H54 (cell line): ENCODE measurements around the gene NFE2L1.
A peak's percentile ranks its signal among the peaks of the same experiment; 100 is the strongest.
"Not testable (repeated sequence)": the region's sequence is repeated elsewhere in the genome, so short reads cannot be mapped to it uniquely, and the experiment has no call there.

ENCODE experiments used
- DNase-seq: peaks from one replicate; pipeline ENCODE4 v3.0.0; 2011; ENCODE audit warnings: low spot score, mixed read lengths; ENCODE audit not compliant: insufficient read length
- FAIRE-seq: peaks from 3 replicates; lab custom pipeline; 2011; peaks lifted over from hg19 to GRCh38; lab: Jason Lieb, UNC
- POLR2A ChIP-seq: IDR thresholded peaks from 2 replicates; pipeline ENCODE4 v1.6.1; 2011; ENCODE audit warnings: low read depth, mild to moderate bottlenecking, low read length

NFE2L1 gene

GRCh38 chr17:48012151-48012520 is 36.0 kb upstream of the NFE2L1 start:
- FAIRE-seq (no peak), DNase-seq (no peak)
- no peak for TF ChIP-seq POLR2A

- FAIRE-seq (no peak), DNase-seq (no peak)
- no peak for TF ChIP-seq POLR2A
Observed at GRCh38 chr17:48012654-48013053, 35.5 kb upstream of the NFE2L1 start.

GRCh38 chr17:48013876-48014594 is 34.1 kb upstream of the NFE2L1 start:
- no peak for DNase-seq
- FAIRE-seq: no peak
- no peak for TF ChIP-seq POLR2A

- DNase-seq (no peak), FAIRE-seq (no peak)
- no peak for TF ChIP-seq POLR2A
Observed at GRCh38 chr17:48014595-48015111, 33.5 kb upstream of the NFE2L1 start.

- no peak for FAIRE-seq
- peak; percentile 53 for DNase-seq
- no peak for TF ChIP-seq POLR2A
Observed at GRCh38 chr17:48016112-48016511, 32.0 kb upstream of the NFE2L1 start.

GRCh38 chr17:48017817-48018158 is 30.4 kb upstream of the NFE2L1 start:
- DNase-seq, FAIRE-seq: not testable (repeated sequence)

- no peak for TF ChIP-seq POLR2A
- FAIRE-seq: no peak
- DNase-seq: no peak
Observed at GRCh38 chr17:48021934-48022333, 26.2 kb upstream of the NFE2L1 start.

GRCh38 chr17:48022901-48023300 is 25.3 kb upstream of the NFE2L1 start:
- no peak for DNase-seq
- FAIRE-seq: no peak
- TF ChIP-seq POLR2A: no peak

GRCh38 chr17:48023400-48024148 is 24.6 kb upstream of the NFE2L1 start:
- FAIRE-seq: no peak
- peak; percentile 47; the same call in 1 of the 2 replicates for TF ChIP-seq POLR2A
- peak; percentile 85 for DNase-seq

- DNase-seq (no peak), FAIRE-seq (no peak)
- 0 out of 2 replicates have a peak, but pooled peaks have one; percentile 14 for TF ChIP-seq POLR2A
Observed at GRCh38 chr17:48024149-48025039, 23.8 kb upstream of the NFE2L1 start.

GRCh38 chr17:48025040-48025903 is 22.9 kb upstream of the NFE2L1 start:
- DNase-seq (peak; percentile 93), FAIRE-seq (peak; percentile 53)

GRCh38 chr17:48025904-48026501 is 22.2 kb upstream of the NFE2L1 start:
- FAIRE-seq (no peak), DNase-seq (no peak)
- TF ChIP-seq POLR2A: no peak

More at GRCh38 chr17:48025040-48025903, 22.9 kb upstream of the NFE2L1 start:
- TF ChIP-seq POLR2A: peak; percentile 62
